SU-DHL-6 (cell line): ENCODE data around the gene MYO7A.

ENCODE experiments used
- CTCF ChIP-seq: fragments of 200-600 bp; sonication (generic); IDR thresholded peaks from one replicate; pipeline ENCODE4 v1.5.1; 2017; ENCODE audit warnings: antibody characterized with exemption, mild to moderate bottlenecking, low read length, moderate library complexity; ENCODE audit not compliant: insufficient read depth, poor library complexity, severe bottlenecking
- EZH2phosphoT487 ChIP-seq: fragments of 200-600 bp; sonication (generic), shearing (Covaris generic); conservative IDR thresholded peaks from 2 replicates; pipeline ENCODE4 v1.6.1; 2018; ENCODE audit warnings: mild to moderate bottlenecking, antibody characterized with exemption, low read length, moderate library complexity, mixed read lengths

GRCh38 chr11:77129842-77130756 is 2.1 kb downstream of the MYO7A start:
- TF ChIP-seq CTCF (no peak), EZH2phosphoT487 (no peak)
